NCI-H524 treated with DMSO at 0.1 percent for 48 hours (cell line): ENCODE results near the gene SNUPN.

Experiments used
- DNase-seq: peaks from one replicate; lab custom pipeline; 2025; lab: John Stamatoyannopoulos, UW

The SNUPN gene

DNA sequence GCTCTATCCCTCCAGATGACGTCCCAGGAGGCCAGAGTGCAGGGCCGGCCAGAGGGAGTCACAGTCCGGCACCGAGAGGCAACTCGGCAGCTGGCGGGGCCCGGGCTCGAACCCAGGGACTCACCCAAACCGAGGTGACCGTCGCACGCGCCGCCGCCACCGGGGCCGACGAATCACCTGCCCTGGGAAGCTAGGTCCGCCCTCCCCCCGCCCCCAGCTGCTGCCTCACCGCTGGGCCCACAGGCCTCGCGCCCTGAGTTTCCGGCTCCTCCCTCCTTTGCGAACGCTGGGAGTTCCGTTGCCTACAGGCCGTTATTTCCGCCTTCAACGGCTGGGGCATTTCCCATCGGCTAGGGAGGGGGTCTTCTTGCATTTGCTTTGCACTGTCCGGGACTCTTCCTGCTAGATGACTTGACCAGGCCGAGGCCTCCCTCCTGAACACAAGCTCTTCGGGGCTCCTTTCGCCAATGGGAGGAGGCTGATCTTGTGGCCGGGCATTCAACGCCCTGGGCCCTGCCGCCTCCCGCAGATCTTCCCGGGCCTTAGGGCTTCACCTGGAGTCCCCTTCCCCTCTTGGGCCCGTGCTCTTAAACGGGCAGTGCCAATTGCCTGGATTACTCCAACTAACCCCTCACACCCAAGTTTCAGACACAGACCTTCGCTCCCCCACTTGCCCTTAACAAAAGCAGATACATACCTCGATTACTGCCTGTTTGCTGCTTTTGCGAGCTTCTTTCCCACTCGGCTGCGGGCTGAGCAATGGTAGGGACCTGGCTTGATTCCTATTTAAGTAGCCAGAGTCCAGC is at the start of gene SNUPN:
SNUPN (minus strand) TSS at position 184 of the 806 bp plus-strand sequence. CDS start 4,674 bp downstream, outside the sequence.
- peak; percentile 79 for DNase-seq

DNA sequence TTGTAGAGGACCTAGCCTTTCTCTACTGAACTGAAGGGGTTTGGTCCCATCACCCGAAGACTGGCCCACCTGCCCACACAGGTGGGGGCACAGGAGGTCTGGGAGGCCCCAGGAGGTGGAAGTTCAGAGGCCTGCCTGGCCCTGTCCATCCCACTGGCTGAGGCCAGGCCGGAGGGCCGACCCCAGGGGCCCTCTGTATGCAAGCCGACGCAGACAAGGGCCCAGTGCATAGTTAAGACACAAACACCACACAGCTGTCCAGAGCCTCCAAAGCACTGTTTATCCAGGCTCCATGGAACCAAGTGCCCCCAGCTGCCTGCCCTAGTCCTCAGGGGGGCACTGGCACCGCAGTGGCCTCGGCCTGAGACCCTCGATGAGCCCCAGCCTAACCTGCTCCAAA is 48.8 kb upstream of the SNUPN start:
- DNase-seq: no peak

DNA sequence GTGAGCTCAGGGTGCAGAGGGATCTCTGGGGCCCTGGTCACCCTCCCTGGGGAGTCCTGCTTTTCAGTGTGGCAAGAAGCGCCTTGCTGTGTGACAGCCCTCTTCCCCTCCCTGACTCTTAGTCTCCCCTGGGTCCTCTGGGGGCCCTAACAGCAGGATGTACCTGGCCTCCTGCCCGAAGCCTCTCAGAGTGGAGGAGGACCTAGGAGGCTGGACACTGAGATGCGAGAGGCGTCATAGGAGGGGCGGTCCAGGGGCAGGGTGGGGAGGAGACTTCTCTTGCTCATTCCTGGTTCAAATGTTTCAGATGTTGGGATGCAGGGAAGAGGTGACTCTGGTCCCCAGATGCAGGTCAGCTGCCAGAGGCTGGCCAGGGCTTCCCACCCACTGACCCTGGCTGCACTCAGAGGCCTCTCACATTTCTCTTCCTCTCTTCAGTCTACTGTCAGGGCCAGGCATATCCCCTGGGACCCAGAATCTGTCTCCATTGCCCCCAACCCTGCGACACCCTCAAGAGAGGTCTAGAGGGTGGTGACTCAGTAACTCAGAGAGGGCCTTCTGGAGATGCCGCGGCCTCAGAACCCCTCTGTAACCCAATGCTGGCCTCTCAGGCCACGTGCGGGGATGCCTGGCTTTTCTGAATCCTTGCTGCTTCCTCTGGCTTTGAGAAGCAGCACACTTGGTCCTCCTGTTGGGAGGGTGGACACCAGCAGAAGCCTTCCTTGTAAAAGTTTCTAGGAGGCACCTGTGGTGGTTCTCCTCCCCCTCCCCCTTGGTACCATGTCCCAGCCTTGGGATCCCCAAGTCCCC is 48.1 kb upstream of the SNUPN start:
- DNase-seq: no peak

GRCh38 chr15:75672646-75673425 is 47.3 kb upstream of the SNUPN start:
- no peak for DNase-seq

- DNase-seq: no peak
Measured at GRCh38 chr15:75671730-75672602, 46.4 kb upstream of the SNUPN start.

DNA sequence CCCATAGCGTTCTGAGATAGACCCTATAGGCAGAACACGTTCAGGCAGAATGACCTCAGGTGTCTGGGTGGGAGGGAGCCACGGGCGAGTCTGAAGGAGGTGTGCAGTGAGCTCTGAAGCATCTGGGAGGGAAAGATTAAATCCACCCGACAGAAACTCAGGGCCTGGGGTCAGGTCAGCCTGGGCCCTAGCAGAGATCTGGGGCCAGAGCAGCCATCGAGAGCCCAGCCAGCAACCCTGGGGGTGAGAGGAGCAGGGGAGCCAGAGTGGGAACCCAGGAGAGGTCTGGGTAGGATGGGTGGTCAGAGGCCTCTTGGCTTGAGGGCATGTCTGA is 44.3 kb upstream of the SNUPN start:
- no peak for DNase-seq

DNA sequence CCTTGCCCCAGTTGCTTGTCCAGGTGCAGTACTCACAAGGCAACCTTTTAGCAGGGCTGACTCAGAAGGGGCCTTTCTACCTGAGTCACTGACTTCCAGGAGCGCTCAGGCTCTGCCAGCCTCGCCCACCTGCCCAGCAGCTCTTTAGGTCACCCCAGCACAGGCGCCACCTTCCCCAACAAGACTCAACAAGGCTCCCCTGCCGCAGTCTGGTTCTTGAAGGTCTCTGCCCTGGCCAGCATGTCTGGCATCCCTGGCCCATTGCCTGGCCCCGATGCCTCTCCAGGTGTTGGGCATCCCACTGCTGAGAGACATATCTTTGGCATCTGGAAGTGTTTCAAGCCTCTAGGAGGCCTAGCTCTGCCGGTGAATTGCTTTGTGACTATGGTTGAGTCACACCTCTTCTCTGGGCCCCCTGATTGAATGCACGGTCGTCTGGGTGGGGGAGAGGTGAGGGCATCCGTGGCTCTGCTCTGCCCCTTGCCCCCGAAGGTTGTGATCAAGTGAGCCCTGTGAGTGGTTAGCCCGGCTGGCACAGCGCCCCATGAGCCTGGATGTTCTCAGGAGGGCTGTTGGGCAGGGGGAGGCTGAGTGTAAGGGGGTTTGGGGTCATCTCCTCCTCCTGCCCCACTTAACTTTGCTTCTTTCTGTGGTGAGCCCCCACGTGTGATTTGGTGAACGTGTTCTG is 43.8 kb upstream of the SNUPN start:
- no peak for DNase-seq

DNA sequence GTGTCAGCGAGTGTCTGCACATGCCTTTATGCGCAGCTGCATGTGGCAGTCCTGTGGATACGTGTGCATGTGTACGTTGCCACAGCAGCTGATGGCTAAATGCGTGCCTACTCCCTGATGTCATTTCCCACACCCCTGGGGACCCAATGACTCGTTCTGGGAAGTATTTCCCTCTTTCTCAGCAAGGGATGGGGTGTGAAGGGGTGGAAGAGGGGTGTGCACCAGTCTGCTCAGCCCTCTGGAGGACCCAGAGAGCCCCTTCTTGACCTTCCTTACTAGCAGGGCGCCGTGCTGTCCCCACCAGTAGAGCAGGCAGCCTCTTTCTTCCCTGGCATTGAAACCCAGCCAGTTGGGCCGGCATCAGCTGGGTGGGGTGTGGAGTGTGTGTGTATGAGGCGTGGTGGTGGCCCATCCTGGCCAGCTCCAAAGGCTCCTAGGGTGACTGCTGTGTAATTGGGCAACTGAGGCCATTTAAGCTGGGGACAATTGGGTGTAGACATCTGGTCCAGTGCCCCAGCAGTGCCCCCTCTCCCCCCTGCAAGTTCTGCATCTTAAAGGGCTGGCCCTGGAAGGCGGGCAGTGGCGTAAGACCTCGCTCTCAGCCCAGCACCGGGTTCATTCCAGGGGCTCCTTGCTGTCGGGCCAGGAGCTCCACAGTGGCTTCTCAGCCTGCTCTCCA is 41.4 kb upstream of the SNUPN start:
- no peak for DNase-seq

- no peak for DNase-seq
Measured at GRCh38 chr15:75663931-75664421, 38.5 kb upstream of the SNUPN start.

DNA sequence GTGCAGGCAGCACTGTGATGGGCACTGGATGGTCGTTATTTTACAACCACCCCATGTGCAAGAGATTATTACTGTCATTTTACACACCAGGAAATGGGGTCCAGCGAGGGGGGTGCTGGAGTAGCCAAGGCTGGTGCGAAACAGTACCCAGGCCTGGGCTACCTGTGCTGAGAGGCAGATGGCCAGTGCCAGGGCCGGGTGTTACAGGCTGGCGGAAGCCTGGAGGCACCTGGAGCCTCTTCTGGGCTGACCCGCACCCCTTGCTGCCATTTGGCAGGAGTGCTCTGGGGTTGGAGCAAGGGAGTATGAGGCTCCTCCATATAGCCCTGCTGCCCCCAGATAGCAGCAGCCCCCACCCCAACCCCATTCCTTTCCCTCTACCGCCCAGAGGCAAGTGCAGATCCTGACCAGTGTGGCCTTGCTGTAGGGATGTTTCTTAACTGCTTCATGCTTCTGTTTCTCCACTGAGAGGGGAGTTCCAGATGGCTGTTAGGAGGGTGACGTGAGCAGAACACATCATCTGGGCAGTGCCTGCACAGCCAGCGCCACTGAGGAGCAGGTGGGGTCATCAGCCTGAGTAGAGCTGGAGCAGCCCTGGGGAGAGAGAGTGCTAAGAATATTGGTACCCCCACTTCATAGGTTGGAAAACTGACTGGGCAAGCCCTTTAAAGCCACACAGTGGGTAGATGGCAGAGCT is 37.4 kb upstream of the SNUPN start:
- peak; percentile 27 for DNase-seq

GRCh38 chr15:75661756-75662140 is 36.2 kb upstream of the SNUPN start:
- no peak for DNase-seq

GRCh38 chr15:75661100-75661755 is 35.7 kb upstream of the SNUPN start:
- no peak for DNase-seq

- DNase-seq: peak; percentile 64
Measured at GRCh38 chr15:75659928-75660645, 34.6 kb upstream of the SNUPN start.

DNA sequence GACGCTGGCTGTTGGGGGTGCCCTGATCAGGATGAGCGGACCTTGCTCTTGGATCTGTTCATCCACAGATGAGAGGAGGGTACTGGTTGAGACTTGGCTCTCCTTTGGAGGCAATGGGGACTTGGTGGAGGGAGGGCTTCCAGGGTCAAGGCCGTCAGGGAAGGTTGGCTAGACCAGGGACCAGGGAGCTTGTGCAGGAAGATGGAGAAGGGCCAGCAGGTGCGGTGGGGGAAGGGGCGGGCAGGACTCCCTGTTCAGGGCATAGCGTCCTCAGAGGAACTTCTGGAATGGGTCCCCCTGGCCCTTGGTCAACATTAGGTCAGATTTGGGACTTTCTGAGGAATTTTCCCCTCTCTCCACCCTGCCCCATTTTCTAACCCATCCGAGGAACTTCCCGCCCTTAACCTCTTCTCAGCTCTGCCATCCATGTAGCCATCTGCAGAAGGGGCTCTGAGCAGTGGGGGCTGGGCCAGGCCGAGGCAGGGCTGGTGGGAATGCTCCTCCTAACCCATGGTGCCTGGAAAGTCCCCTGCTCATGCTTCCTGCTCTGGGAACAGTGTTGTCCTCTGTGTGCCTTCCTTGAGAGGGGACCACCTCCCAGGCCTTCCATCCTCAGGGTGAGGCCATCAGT is 33.7 kb upstream of the SNUPN start:
- DNase-seq: no peak

DNA sequence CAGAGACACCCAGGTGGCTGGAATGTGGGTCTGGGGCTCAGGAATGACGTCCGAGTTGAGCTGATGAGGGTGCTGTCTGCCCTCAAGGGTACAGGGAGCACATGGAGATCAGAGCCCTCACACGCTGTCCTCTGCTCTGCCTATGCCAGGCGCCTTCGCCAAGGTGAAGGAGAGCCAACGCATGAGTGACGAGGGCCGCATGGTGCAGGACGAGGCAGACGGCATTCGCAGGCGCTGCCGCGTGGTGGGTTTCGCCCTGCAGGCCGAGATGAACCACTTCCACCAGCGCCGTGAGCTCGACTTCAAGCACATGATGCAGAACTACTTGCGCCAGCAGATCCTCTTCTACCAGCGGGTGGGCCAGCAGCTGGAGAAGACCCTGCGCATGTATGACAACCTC is 31.3 kb upstream of the SNUPN start:
- no peak for DNase-seq

- no peak for DNase-seq
Measured at GRCh38 chr15:75656331-75656730, 30.8 kb upstream of the SNUPN start.

DNA sequence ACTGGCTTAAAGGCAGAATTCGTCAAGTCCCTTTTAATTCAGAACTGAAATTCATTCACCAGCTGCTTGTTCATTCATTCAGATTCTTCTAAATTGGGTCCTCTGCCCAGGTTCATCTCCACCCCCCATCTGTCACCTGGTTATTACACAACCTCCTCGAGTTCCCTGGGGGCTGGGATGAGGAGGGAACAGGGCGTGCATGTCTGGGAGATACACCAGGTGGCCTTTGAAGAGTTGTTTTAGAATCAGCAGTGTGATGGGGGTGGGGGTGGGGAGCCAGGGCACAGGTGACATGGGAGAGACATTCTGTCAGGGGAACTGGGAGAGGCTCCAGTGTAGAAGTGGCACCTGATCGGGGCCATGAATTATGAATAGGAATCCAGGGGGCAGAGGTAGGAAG is 30.4 kb upstream of the SNUPN start:
- peak; percentile 97 for DNase-seq
